Neutrophil (primary cell): ENCODE results near the gene BIRC5.
A peak's percentile ranks its signal among the peaks of the same experiment; 100 is the strongest.

Experiments
- H3K27ac ChIP-seq: fragments of 200-600 bp; sonication (generic); 2 replicates; pipeline ENCODE4 v1.5.1; 2016; ENCODE audit warnings: mild to moderate bottlenecking, moderate library complexity
- H3K27me3 ChIP-seq: fragments of 200-600 bp; sonication (generic); 2 replicates; pipeline ENCODE4 v1.6.0; 2016; ENCODE audit warnings: mild to moderate bottlenecking
- H3K36me3 ChIP-seq: fragments of 200-600 bp; sonication (generic); 2 replicates; pipeline ENCODE4 v1.5.1; 2017
- H3K4me1 ChIP-seq, 2 experiments: fragments of 200-600 bp in 1 of 2; sonication (generic) in 1 of 2; 1 replicate in 1 of 2; 2 replicates in 1 of 2; pipeline versions ENCODE4 v1.5.1 to v1.6.1; 2013 to 2016; ENCODE audit warnings: low read depth in 1 of 2, low read length in 1 of 2, mild to moderate bottlenecking in 1 of 2, moderate library complexity in 1 of 2; ENCODE audit not compliant: control insufficient read depth in 1 of 2, insufficient read depth in 1 of 2
- H3K4me3 ChIP-seq, 2 experiments: fragments of 200-600 bp in 1 of 2; sonication (generic) in 1 of 2; 1 replicate in 1 of 2; 2 replicates in 1 of 2; pipeline ENCODE4 v1.5.1; 2013 to 2016; ENCODE audit warnings: low read depth in 1 of 2, low read length in 1 of 2, mild to moderate bottlenecking in 1 of 2, moderate library complexity in 1 of 2
- H3K9me3 ChIP-seq: fragments of 200-600 bp; sonication (generic); 2 replicates; pipeline ENCODE4 v1.5.1; 2016
- TF ChIP-seq, protein P1 (sequence below): fragments of 200-600 bp; sonication (generic); IDR thresholded peaks from 2 replicates; pipeline ENCODE4 v1.5.1; 2016; ENCODE audit warnings: antibody characterized with exemption

BIRC5 gene

DNA sequence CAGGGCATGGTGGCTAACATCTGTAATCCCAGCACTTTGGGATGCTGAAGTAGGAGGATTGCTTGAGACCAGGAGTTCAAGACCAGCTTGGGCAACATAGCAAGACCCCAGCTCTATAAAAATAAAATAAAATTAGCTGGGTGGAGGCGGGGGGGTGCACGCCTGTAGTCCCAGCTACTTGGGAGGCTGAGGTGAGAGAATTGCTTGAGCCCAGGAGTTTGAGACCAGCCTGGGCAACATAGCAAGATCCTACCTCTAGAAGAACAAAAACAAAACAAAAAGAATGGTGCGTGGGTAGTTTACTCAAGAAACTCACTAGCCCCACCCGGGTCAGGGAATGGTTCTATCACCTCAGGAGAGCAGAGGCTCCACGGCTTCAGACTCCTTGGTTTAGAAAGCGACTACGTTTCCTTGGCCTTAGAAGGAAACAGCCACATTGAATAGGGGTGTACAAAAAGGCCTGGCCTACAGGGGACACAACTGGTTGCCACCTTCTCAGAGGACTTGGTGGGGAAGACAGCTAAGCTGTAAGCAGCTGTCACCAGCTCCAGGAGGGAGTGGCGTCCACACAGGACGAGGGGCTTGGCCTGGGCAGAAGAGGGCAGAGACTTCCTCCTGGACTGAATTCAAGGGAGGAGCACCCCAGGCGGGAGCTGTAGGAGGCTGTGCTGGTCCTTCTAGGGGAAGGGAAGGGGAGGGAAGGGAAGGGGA is 27.9 kb upstream of the BIRC5 start:
- H3K9me3 ChIP-seq = no peaks in the 10 kb centered on the region
- peak overlapping the region; percentile 63 to 77 for H3K4me3 ChIP-seq
- no peaks in the 10 kb centered on the region for H3K27me3 ChIP-seq
- TF ChIP-seq, protein P1, sequence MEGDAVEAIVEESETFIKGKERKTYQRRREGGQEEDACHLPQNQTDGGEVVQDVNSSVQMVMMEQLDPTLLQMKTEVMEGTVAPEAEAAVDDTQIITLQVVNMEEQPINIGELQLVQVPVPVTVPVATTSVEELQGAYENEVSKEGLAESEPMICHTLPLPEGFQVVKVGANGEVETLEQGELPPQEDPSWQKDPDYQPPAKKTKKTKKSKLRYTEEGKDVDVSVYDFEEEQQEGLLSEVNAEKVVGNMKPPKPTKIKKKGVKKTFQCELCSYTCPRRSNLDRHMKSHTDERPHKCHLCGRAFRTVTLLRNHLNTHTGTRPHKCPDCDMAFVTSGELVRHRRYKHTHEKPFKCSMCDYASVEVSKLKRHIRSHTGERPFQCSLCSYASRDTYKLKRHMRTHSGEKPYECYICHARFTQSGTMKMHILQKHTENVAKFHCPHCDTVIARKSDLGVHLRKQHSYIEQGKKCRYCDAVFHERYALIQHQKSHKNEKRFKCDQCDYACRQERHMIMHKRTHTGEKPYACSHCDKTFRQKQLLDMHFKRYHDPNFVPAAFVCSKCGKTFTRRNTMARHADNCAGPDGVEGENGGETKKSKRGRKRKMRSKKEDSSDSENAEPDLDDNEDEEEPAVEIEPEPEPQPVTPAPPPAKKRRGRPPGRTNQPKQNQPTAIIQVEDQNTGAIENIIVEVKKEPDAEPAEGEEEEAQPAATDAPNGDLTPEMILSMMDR = no peak
- H3K27ac ChIP-seq = peak overlapping the region; percentile 60
- H3K4me1 ChIP-seq = peaks cover 14% of the 10 kb centered on the region in 2 experiments
- H3K36me3 ChIP-seq = no peaks in the 10 kb centered on the region

DNA sequence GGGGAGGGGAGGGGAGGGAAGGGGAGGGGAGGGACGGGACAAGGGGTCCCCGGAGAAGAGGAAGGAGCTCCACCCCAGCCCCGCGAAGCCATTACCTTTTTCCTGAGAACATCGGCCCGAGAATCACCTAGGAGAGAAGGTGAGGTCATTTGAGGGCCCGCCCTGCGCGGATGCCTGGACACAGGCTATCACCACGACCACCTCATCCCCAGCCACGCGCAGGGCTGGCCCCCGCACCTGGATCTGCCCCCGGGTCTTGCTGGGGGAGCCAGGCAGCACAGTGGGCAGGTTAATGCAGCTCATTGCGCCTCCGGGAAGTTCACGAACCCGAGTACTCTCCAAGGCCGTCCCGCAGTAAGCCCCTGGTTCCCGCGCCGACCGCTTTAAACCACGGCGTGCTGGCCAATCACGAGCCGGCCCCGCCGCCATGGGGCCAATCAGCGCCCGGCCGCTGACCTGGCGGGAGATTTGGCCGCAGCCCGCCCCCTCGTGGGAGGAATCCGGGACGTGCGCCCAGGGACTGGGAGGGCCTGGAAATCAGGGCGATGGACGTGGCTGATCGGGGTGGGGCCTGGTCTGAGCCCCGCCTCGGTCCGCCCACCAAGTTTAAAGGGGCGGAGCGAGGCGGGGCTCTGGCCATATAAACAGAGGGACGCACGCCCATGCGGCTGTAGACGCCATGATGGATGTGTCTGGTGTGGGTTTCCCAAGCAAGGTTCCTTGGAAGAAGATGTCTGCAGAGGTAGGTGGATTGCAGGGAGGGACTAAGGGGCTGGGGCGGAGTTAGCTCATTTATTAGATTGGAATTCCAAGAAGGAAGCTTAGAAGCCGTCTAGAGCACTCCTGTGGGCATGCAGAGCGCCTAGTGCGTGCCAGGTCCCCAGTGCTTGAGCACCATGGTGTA is 27.1 kb upstream of the BIRC5 start, which contains the start of the genes AFMID and TK1:
AFMID (plus strand) TSS at position 671 of the 904 bp plus-strand sequence; CDS start at position 680, 9 bp downstream.
TK1 (minus strand) TSS at position 361 of the 904 bp plus-strand sequence; CDS start at position 303, 58 bp downstream.
- Histone ChIP-seq H3K36me3 (no peaks in the 10 kb centered on the region), H3K4me1 (peaks cover 14% of the 10 kb centered on the region in 2 experiments), H3K27me3 (no peaks in the 10 kb centered on the region), H3K9me3 (no peaks in the 10 kb centered on the region), H3K4me3 (peak within 1 kb of the TSS; percentile 63 to 77), H3K27ac (peak within 1 kb of the TSS; percentile 60)
- TF ChIP-seq, protein P1 = no peak

DNA sequence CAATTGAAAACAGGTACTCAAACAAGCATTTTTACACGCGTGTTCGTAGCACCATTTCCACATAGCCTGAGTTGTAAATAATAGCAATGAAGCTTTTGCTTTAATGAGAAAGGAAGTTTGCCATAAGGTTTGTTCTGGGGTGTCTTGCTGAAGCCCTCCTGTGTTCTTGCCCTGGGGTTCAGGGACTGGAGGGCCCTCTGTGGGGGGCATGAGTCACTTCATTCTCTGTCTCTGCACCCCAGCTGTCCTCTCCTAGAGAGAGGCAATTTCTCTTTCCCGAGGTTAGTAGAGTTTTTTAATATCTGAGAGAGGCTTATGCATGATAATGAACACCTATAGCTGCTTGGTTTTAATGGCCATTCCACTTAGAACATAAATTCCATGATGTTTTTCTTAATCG is 17.3 kb upstream of the BIRC5 start:
- Histone ChIP-seq H3K4me3 (no peak overlapping the region), H3K27ac (peak overlapping the region; percentile 97), H3K27me3 (no peaks in the 10 kb centered on the region), H3K36me3 (no peaks in the 10 kb centered on the region), H3K9me3 (no peaks in the 10 kb centered on the region), H3K4me1 (peaks cover 20 to 23% of the 10 kb centered on the region in 2 experiments)
- TF ChIP-seq, protein P1 = no peak

DNA sequence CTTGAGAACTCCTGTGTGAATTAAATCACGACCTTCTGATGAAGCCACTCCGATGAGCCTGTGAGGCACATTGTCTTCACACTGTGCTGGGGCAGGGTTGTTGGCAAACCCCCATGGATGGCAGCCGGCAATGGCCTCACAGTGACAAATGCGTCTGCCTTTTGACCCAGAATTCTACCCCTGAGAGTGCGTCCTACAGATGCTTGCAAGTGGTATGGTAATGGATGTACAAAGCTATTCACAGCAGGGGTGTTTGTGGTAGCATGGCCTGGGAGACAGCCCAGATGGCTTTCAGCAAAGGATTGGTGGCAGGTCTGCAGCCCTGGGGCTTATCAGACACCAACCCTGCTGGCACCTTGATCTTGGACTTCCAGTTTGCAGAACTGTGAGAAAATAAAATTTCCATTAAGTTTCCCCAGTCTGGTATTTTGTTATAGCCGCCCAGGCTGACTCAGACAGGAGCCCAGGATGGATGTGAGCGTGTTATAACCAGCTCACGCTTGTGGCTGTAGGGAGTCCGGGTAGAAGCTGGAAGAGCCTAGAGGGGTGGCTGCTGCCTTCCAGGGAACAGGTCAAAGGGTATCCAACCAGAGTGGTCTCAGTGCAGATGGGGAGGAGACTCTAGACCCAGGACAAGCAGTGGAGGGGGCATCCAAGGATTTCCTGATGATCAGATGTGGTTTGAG is 16.8 kb upstream of the BIRC5 start:
- Histone ChIP-seq H3K4me1 (peaks cover 20 to 23% of the 10 kb centered on the region in 2 experiments), H3K27ac (peak overlapping the region; percentile 97), H3K4me3 (no peak overlapping the region), H3K36me3 (no peaks in the 10 kb centered on the region), H3K9me3 (no peaks in the 10 kb centered on the region), H3K27me3 (no peaks in the 10 kb centered on the region)
- TF ChIP-seq, protein P1 = no peak

DNA sequence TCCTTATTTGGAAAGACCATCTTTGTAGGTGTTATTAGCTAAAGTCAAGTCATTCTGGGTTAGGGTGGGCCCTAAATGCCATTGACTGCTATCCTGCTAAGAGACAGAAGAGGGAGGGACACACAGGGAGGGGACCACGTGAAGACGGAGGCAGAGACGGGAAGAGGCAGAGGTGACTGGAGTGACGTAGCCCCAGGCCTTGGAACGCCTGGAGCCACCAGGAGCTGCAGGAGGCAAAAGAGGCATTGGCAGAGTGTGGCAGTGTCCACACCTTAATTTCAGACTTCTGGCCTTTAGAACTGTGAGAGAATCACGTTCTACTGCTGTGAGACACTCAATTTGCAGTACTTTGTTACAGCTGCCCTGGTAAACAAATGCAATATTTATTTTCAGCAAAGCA is 13.6 kb upstream of the BIRC5 start:
- Histone ChIP-seq H3K9me3 (no peaks in the 10 kb centered on the region), H3K36me3 (no peaks in the 10 kb centered on the region), H3K27ac (peak overlapping the region; percentile 97), H3K4me1 (peaks cover 20 to 23% of the 10 kb centered on the region in 2 experiments), H3K4me3 (no peak overlapping the region), H3K27me3 (no peaks in the 10 kb centered on the region)
- TF ChIP-seq, protein P1 = no peak
